H9 (cell line): ENCODE data around the gene ZNF239. TPM values are rescaled to one million over a fixed set of nuclear protein-coding genes. Genes with fewer than 3 reads are reported as not detected.

Experiments
- DNase-seq: peaks from one replicate; pipeline ENCODE4 v3.0.0-alpha.2; 2017
- H2AFZ ChIP-seq: one replicate; pipeline ENCODE4 v1.6.1; 2013; ENCODE audit warnings: mild to moderate bottlenecking, low read length, control low read depth, moderate library complexity
- H2AK5ac ChIP-seq: 2 replicates; pipeline ENCODE4 v1.6.1; 2013; ENCODE audit warnings: low read length, control low read depth, mixed read lengths; ENCODE audit not compliant: insufficient read length
- H2BK120ac ChIP-seq: one replicate; pipeline ENCODE4 v1.6.1; 2013; ENCODE audit warnings: low read depth, mild to moderate bottlenecking, low read length, control low read depth, inconsistent platforms; ENCODE audit not compliant: poor library complexity, severe bottlenecking
- H2BK12ac ChIP-seq: 2 replicates; pipeline ENCODE4 v1.6.1; 2013; ENCODE audit warnings: low read length, control low read depth, mixed read lengths, low read depth; ENCODE audit not compliant: insufficient read length
- H2BK15ac ChIP-seq: 2 replicates; pipeline ENCODE4 v1.6.1; 2013; ENCODE audit warnings: low read depth, low read length, control low read depth
- H2BK20ac ChIP-seq: one replicate; pipeline ENCODE4 v1.6.1; 2013; ENCODE audit warnings: low read depth, mild to moderate bottlenecking, low read length, control low read depth, inconsistent platforms; ENCODE audit not compliant: poor library complexity, severe bottlenecking
- H2BK5ac ChIP-seq: 2 replicates; pipeline ENCODE4 v1.6.1; 2013; ENCODE audit warnings: low read length, control low read depth, mixed read lengths; ENCODE audit not compliant: insufficient read length
- H3K14ac ChIP-seq: 2 replicates; pipeline ENCODE4 v1.6.1; 2013; ENCODE audit warnings: low read length, control low read depth; ENCODE audit not compliant: insufficient read depth
- H3K18ac ChIP-seq: 2 replicates; pipeline ENCODE4 v1.6.1; 2013; ENCODE audit warnings: low read depth, mild to moderate bottlenecking, mixed read lengths, low read length, control low read depth; ENCODE audit not compliant: insufficient read length
- H3K23ac ChIP-seq: 2 replicates; pipeline ENCODE4 v1.6.1; 2013; ENCODE audit warnings: low read length, control low read depth, mixed read lengths, low read depth; ENCODE audit not compliant: insufficient read length
- H3K23me2 ChIP-seq: 2 replicates; pipeline ENCODE4 v1.6.1; 2013; ENCODE audit warnings: low read depth, mild to moderate bottlenecking, mixed read lengths, low read length, control low read depth; ENCODE audit not compliant: insufficient read length, poor library complexity, severe bottlenecking
- H3K27ac ChIP-seq: 2 replicates; pipeline ENCODE4 v1.5.1; 2013; ENCODE audit warnings: low read length, control low read depth, mixed read lengths, low read depth; ENCODE audit not compliant: insufficient read length
- H3K27me3 ChIP-seq: 2 replicates; pipeline ENCODE4 v1.6.1; 2013; ENCODE audit warnings: low read length, control low read depth, inconsistent platforms; ENCODE audit not compliant: insufficient read depth
- H3K4ac ChIP-seq: 2 replicates; pipeline ENCODE4 v1.6.1; 2013; ENCODE audit warnings: low read depth, mild to moderate bottlenecking, control low read depth, inconsistent platforms, low read length, moderate library complexity
- H3K4me1 ChIP-seq: 2 replicates; pipeline ENCODE4 v1.6.1; 2013; ENCODE audit warnings: low read length, control low read depth, inconsistent platforms; ENCODE audit not compliant: insufficient read depth
- H3K4me2 ChIP-seq: 2 replicates; pipeline ENCODE4 v1.6.1; 2013; ENCODE audit warnings: low read length, control low read depth, mixed read lengths; ENCODE audit not compliant: insufficient read length, insufficient read depth
- H3K56ac ChIP-seq: 2 replicates; pipeline ENCODE4 v1.6.1; 2013; ENCODE audit warnings: low read depth, mild to moderate bottlenecking, mixed read lengths, low read length, control low read depth; ENCODE audit not compliant: insufficient read length
- H3K79me1 ChIP-seq: 2 replicates; pipeline ENCODE4 v1.6.1; 2013; ENCODE audit warnings: low read depth, mild to moderate bottlenecking, moderate library complexity, low read length, control low read depth, inconsistent platforms; ENCODE audit not compliant: insufficient read depth, poor library complexity, severe bottlenecking
- H3K79me2 ChIP-seq: 2 replicates; pipeline ENCODE4 v1.6.1; 2013; ENCODE audit warnings: low read length, control low read depth, inconsistent platforms; ENCODE audit not compliant: insufficient read depth
- H3K9ac ChIP-seq: 2 replicates; pipeline ENCODE4 v1.6.1; 2013; ENCODE audit warnings: low read length, control low read depth, mixed read lengths; ENCODE audit not compliant: insufficient read length; ENCODE audit errors: extremely low read depth
- H3K9me3 ChIP-seq: one replicate; pipeline ENCODE4 v1.6.1; 2013; ENCODE audit warnings: low read depth, low read length, inconsistent platforms; ENCODE audit not compliant: control insufficient read depth
- H3T11ph ChIP-seq: one replicate; pipeline ENCODE4 v1.6.1; 2013; ENCODE audit warnings: mild to moderate bottlenecking, low read length, control low read depth, inconsistent platforms
- H4K20me1 ChIP-seq: one replicate; pipeline ENCODE4 v1.6.1; 2013; ENCODE audit not compliant: control insufficient read depth, insufficient read length, insufficient read depth
- H4K5ac ChIP-seq: 2 replicates; pipeline ENCODE4 v1.6.1; 2013; ENCODE audit warnings: low read depth, mild to moderate bottlenecking, mixed read lengths, low read length, control low read depth; ENCODE audit not compliant: insufficient read length
- H4K8ac ChIP-seq: replicated peaks from 2 replicates; pipeline ENCODE4 v1.6.1; 2013; ENCODE audit warnings: low read length, control low read depth, mixed read lengths, low read depth; ENCODE audit not compliant: insufficient read length
- H4K91ac ChIP-seq: 2 replicates; pipeline ENCODE4 v1.6.1; 2013; ENCODE audit warnings: low read depth, mild to moderate bottlenecking, moderate library complexity, mixed read lengths, low read length, control low read depth; ENCODE audit not compliant: insufficient read length
- H3K27ac Mint-ChIP-seq, 3 experiments: 2 replicates in 2 of 3; 3 replicates in 1 of 3; pipeline ENCODE4 v1.8.0; 2020 to 2021; ENCODE audit warnings: mixed read lengths in 3 of 3, mild to moderate bottlenecking in 1 of 3, moderate library complexity in 1 of 3
- H3K27me3 Mint-ChIP-seq: 2 replicates; pipeline ENCODE4 v1.8.0; 2021; ENCODE audit warnings: low read depth, mild to moderate bottlenecking, moderate library complexity, mixed read lengths
- H3K36me3 Mint-ChIP-seq, 3 experiments: 2 replicates in 2 of 3; 3 replicates in 1 of 3; pipeline ENCODE4 v1.8.0; 2020 to 2021; ENCODE audit warnings: low read depth in 3 of 3, mixed read lengths in 3 of 3; ENCODE audit not compliant: insufficient read depth in 1 of 3
- H3K4me1 Mint-ChIP-seq, 2 experiments: 2 replicates each; pipeline ENCODE4 v1.8.0; 2020; ENCODE audit warnings: mixed read lengths in 2 of 2
- H3K4me3 Mint-ChIP-seq, 2 experiments: 2 replicates in 1 of 2; 3 replicates in 1 of 2; pipeline ENCODE4 v1.8.0; 2020 to 2021; ENCODE audit warnings: mild to moderate bottlenecking in 2 of 2, mixed read lengths in 2 of 2, moderate library complexity in 1 of 2
- H3K9me3 Mint-ChIP-seq, 2 experiments: 2 replicates in 1 of 2; 3 replicates in 1 of 2; pipeline ENCODE4 v1.8.0; 2020; ENCODE audit warnings: mild to moderate bottlenecking in 2 of 2, mixed read lengths in 2 of 2, moderate library complexity in 1 of 2
- CTCF ChIP-seq: fragments of 200-600 bp; sonication (generic); conservative IDR thresholded peaks from 3 replicates; pipeline ENCODE4 v1.8.0; 2021; ENCODE audit warnings: antibody characterized with exemption, mild to moderate bottlenecking
- WGBS: extraction: QIAGEN DNeasy Blood & Tissue Kit; methylation state at CpG from one replicate; pipeline ENCODE4 v1.1.7; 2013; ENCODE audit warnings: missing lambda C conversion rate, low lambda C conversion rate, mixed read lengths; ENCODE audit not compliant: insufficient read length; ENCODE audit errors: extremely low coverage; 5-methylcytosine and 5-hydroxymethylcytosine counted together
- total RNA-seq: library from RNA; stranded (reverse); gene quantifications from 2 replicates; pipeline ENCODE4 v1.2.1, GENCODE V29; 2021

ZNF239 gene
- total RNA-seq, 1 experiment from 2014 or later: 16.2 TPM

GRCh38 chr10:43576062-43576461 lies 1.6 kb upstream of the ZNF239 start:
- H3K4me1 ChIP-seq: no peaks in the 10 kb centered on the region; the same call in 1 of the 2 replicates
- peaks cover 6% of the 10 kb centered on the region; the same call in 1 of the 2 replicates for H3K27me3 ChIP-seq
- no peak overlapping the region for H3K9ac ChIP-seq
- H4K8ac ChIP-seq: no peak overlapping the region
- Mint-ChIP-seq H3K27me3 (peaks cover 59% of the 10 kb centered on the region), H3K36me3 (peaks cover 18 to 26% (median 23%) of the 10 kb centered on the region in 3 experiments), H3K4me3 (no peak overlapping the region), H3K4me1 (peaks cover 9 to 16% of the 10 kb centered on the region in 2 experiments), H3K27ac (no peak overlapping the region), H3K9me3 (peaks cover 43 to 60% of the 10 kb centered on the region in 2 experiments)
- peaks cover 5% of the 10 kb centered on the region for H3K9me3 ChIP-seq
- H2AK5ac ChIP-seq: no peak overlapping the region
- H3K23me2 ChIP-seq: peaks cover 10% of the 10 kb centered on the region
- no peaks in the 10 kb centered on the region for H3K79me1 ChIP-seq
- no peaks in the 10 kb centered on the region for H4K20me1 ChIP-seq
- H2BK5ac ChIP-seq: no peak overlapping the region
- H3K4ac ChIP-seq: no peak overlapping the region
- no peak overlapping the region; the same call in 1 of the 2 replicates for H2BK15ac ChIP-seq
- H3K56ac ChIP-seq: no peak overlapping the region
- no peak overlapping the region for H3K18ac ChIP-seq
- no peak for DNase-seq
- H3K4me2 ChIP-seq: no peak overlapping the region
- H3K79me2 ChIP-seq: peaks cover under 1% of the 10 kb centered on the region; the same call in 1 of the 2 replicates
- no peak overlapping the region for H2AFZ ChIP-seq
- no peak overlapping the region for H2BK12ac ChIP-seq
- TF ChIP-seq CTCF: no peak
- H4K91ac ChIP-seq: no peak overlapping the region
- H3T11ph ChIP-seq: no peak overlapping the region
- H3K27ac ChIP-seq: no peak overlapping the region
- no peak overlapping the region for H4K5ac ChIP-seq
- H3K14ac ChIP-seq: no peak overlapping the region
- no peak overlapping the region for H3K23ac ChIP-seq
- no CpG with 5 or more reads among the region's 5 CpGs for WGBS
- no peak overlapping the region for H2BK120ac ChIP-seq
- no peak overlapping the region for H2BK20ac ChIP-seq
